GM12878 (cell line): ENCODE results near the gene ERVFRD-1. TPM values are rescaled to one million over a fixed set of nuclear protein-coding genes. Genes with fewer than 3 reads are reported as not detected.

Source experiments
- ATAC-seq: fragments of 200-7000 bp; cut with Tn5 transposase; 3 replicates; pipeline ENCODE4 v1.9.1; 2020; ENCODE audit warnings: mild to moderate bottlenecking, moderate library complexity
- BruUV-seq: library from RNA; stranded (reverse); fragments of 400-500 nt; replicated peaks from 2 replicates; lab custom pipeline; 2021; lab: Mats Ljungman, UMichigan
- CTCF ChIA-PET: fragments of 300-600 bp; sonication (Branson Sonifier 250); formaldehyde crosslinking; extraction: SDS; loops from one replicate; lab custom pipeline; 2021; ENCODE audit warnings: inconsistent platforms; lab: Yijun Ruan, JAX
- POLR2A ChIA-PET: fragments of 350-600 bp; formaldehyde crosslinking; extraction: SDS; loops from one replicate; lab custom pipeline; 2021; ENCODE audit warnings: inconsistent platforms; lab: Charles Lee
- RAD21 ChIA-PET: fragments of 300-600 bp; sonication (Branson Sonifier 250); formaldehyde crosslinking; loops from one replicate; lab custom pipeline; 2023; ENCODE audit warnings: antibody characterized with exemption; ENCODE audit not compliant: unreplicated experiment; lab: Charles Lee
- SMC1A ChIA-PET: fragments of 300-600 bp; sonication (Branson Sonifier 250); formaldehyde crosslinking; loops from one replicate; lab custom pipeline; 2023; ENCODE audit not compliant: unreplicated experiment, uncharacterized antibody; lab: Charles Lee
- DNase-seq: peaks from one replicate; pipeline ENCODE4 v3.0.0-alpha.2; 2011; ENCODE audit warnings: low read depth, low spot score
- FAIRE-seq: peaks from 3 replicates; lab custom pipeline; 2011; peaks lifted over from hg19 to GRCh38; lab: Jason Lieb, UNC
- H2AFZ ChIP-seq: 2 replicates; pipeline ENCODE4 v1.6.0; 2011; ENCODE audit warnings: low read depth, low read length, control low read depth; ENCODE audit not compliant: control insufficient read depth
- H3K27ac ChIP-seq: 2 replicates; pipeline ENCODE4 v1.5.1; 2011; ENCODE audit warnings: control low read depth; ENCODE audit not compliant: control insufficient read depth, insufficient read depth
- H3K27me3 ChIP-seq, 2 experiments: replicated peaks in 1 of 2; 2 replicates each; pipeline versions ENCODE4 v1.6.0 to v1.6.1; 2011; ENCODE audit warnings: low read length in 1 of 2; ENCODE audit not compliant: control insufficient read depth in 2 of 2, insufficient read depth in 2 of 2
- H3K36me3 ChIP-seq, 2 experiments: 2 replicates each; pipeline ENCODE4 v1.5.1; 2011; ENCODE audit warnings: low read length in 1 of 2; ENCODE audit not compliant: control insufficient read depth in 2 of 2, insufficient read depth in 2 of 2
- H3K4me1 ChIP-seq: 2 replicates; pipeline ENCODE4 v1.6.1; 2011; ENCODE audit warnings: mild to moderate bottlenecking, low read length, moderate library complexity, mixed read lengths; ENCODE audit not compliant: control insufficient read depth, insufficient read depth
- H3K4me2 ChIP-seq: 2 replicates; pipeline ENCODE4 v1.6.0; 2011; ENCODE audit warnings: control low read depth; ENCODE audit not compliant: control insufficient read depth, insufficient read depth
- H3K4me3 ChIP-seq: fragments of 200-600 bp; sonication (generic); 2 replicates; pipeline ENCODE4 v1.5.1; 2016
- H3K79me2 ChIP-seq: 2 replicates; pipeline ENCODE4 v1.6.0; 2011; ENCODE audit warnings: low read length; ENCODE audit not compliant: control insufficient read depth, insufficient read depth
- H3K9ac ChIP-seq: 2 replicates; pipeline ENCODE4 v1.8.0; 2011; ENCODE audit warnings: low read length, control low read depth, mixed read lengths; ENCODE audit not compliant: control insufficient read depth, insufficient read depth
- H3K9me3 ChIP-seq: replicated peaks from 3 replicates; pipeline ENCODE4 v1.5.1; 2011; ENCODE audit warnings: mild to moderate bottlenecking, low read length; ENCODE audit not compliant: control insufficient read depth, insufficient read depth
- H4K20me1 ChIP-seq: 2 replicates; pipeline ENCODE4 v1.6.0; 2011; ENCODE audit not compliant: control insufficient read depth, insufficient read depth
- BACH1 ChIP-seq: fragments of 450-650 bp; IDR thresholded peaks from 2 replicates; pipeline ENCODE4 v1.6.1; 2017; ENCODE audit warnings: mild to moderate bottlenecking, borderline replicate concordance
- CHD2 ChIP-seq: IDR thresholded peaks from 2 replicates; pipeline ENCODE4 v1.6.1; 2011; ENCODE audit warnings: low read depth, low read length, improper control_type of control experiment, borderline replicate concordance
- GABPA ChIP-seq: IDR thresholded peaks from 2 replicates; pipeline ENCODE4 v1.6.1; 2014; ENCODE audit warnings: antibody characterized with exemption, low read depth, mild to moderate bottlenecking, inconsistent platforms
- HDAC2 ChIP-seq: fragments of 200-600 bp; sonication (generic); IDR thresholded peaks from 2 replicates; pipeline ENCODE4 v1.6.1; 2017
- JUND ChIP-seq: IDR thresholded peaks from 2 replicates; pipeline ENCODE4 v1.6.1; 2012; ENCODE audit warnings: low read depth, mild to moderate bottlenecking, low read length, improper control_type of control experiment, moderate library complexity
- KDM1A ChIP-seq: fragments of 200-600 bp; sonication (generic); IDR thresholded peaks from 2 replicates; pipeline ENCODE4 v1.6.1; 2016; ENCODE audit warnings: borderline replicate concordance
- MAX ChIP-seq: IDR thresholded peaks from 2 replicates; pipeline ENCODE4 v1.6.1; 2012; ENCODE audit warnings: low read depth, low read length, improper control_type of control experiment
- NRF1 ChIP-seq: conservative IDR thresholded peaks from 2 replicates; pipeline ENCODE4 v1.6.1; 2011; ENCODE audit warnings: mild to moderate bottlenecking, low read depth, low read length, improper control_type of control experiment
- RAD21 ChIP-seq: IDR thresholded peaks from 2 replicates; pipeline ENCODE4 v1.6.1; 2011; ENCODE audit warnings: mild to moderate bottlenecking, low read depth, low read length, moderate library complexity; ENCODE audit not compliant: insufficient read depth
- REST ChIP-seq: IDR thresholded peaks from 2 replicates; pipeline ENCODE4 v1.6.1; 2012; ENCODE audit warnings: mild to moderate bottlenecking, low read depth, low read length
- RUNX3 ChIP-seq: IDR thresholded peaks from 2 replicates; pipeline ENCODE4 v1.6.1; 2012; ENCODE audit warnings: low read length, inconsistent platforms
- SIX5 ChIP-seq: IDR thresholded peaks from 2 replicates; pipeline ENCODE4 v1.6.1; 2011; ENCODE audit warnings: mild to moderate bottlenecking, low read depth, low read length, moderate library complexity; ENCODE audit not compliant: severe bottlenecking
- ZNF217 ChIP-seq: fragments of 450-650 bp; IDR thresholded peaks from 2 replicates; pipeline ENCODE4 v1.6.1; 2017; ENCODE audit warnings: antibody characterized with exemption, mild to moderate bottlenecking
- WGBS: methylation state at CpG from one replicate; pipeline ENCODE4 v1.1.6; 2016; ENCODE audit warnings: low lambda C conversion rate; ENCODE audit not compliant: insufficient replicate concordance, insufficient coverage; ENCODE audit errors: missing lambda C conversion rate; 5-methylcytosine and 5-hydroxymethylcytosine counted together
- in situ Hi-C: fragments of 300-500 bp; cut with MboI; formaldehyde crosslinking; loops from 9 replicates; pipeline ENCODE4 v1.14.3; 2018; ENCODE audit warnings: mixed read lengths
- intact Hi-C: fragments of 100-400 bp; cut with micrococcal nuclease; formaldehyde crosslinking; loops from one replicate; pipeline ENCODE4 v1.14.2; 2022; ENCODE audit not compliant: unreplicated experiment
- polyA plus RNA-seq, 11 experiments: library from polyadenylated mRNA; depleted of rRNA in 4 of 11; unstranded in 6 of 11; stranded (reverse) in 5 of 11; fragments of >200 nt; fragmentation: Nextera tagmentation in 4 of 11; fragmentation: Illumina TruSeq in 1 of 11; extraction: Ambion mirVana in 4 of 11; extraction: Trizol in 1 of 11; gene quantifications; 1 replicate in 1 of 11; 2 replicates in 10 of 11; pipeline versions ENCODE4 v1.2.1 to v1.2.3, GENCODE V29; 2011 to 2016; ENCODE audit warnings: inconsistent platforms in 2 of 11, missing spikeins in 2 of 11, low read depth in 1 of 11
- total RNA-seq, 4 experiments: library from RNA; depleted of rRNA in 3 of 4; stranded (reverse); fragments of >200 nt in 3 of 4; fragmentation: Illumina TruSeq in 1 of 4; extraction: Trizol in 1 of 4; gene quantifications; 2 replicates each; pipeline versions ENCODE4 v1.2.1 to v1.2.3, GENCODE V29; 2013 to 2021
- TF ChIP-seq, protein P1 (sequence below): fragments of 450-650 bp; conservative IDR thresholded peaks from 2 replicates; pipeline ENCODE4 v1.6.1; 2017; ENCODE audit warnings: mild to moderate bottlenecking, moderate library complexity

ERVFRD-1 gene
- total and polyA plus RNA-seq, 10 of the 15 experiments (the other 5 are each of a cell fraction or from before 2014, with no cell fraction given): 0.03 to 0.11 (median 0.07) TPM; not detected in 7

DNA sequence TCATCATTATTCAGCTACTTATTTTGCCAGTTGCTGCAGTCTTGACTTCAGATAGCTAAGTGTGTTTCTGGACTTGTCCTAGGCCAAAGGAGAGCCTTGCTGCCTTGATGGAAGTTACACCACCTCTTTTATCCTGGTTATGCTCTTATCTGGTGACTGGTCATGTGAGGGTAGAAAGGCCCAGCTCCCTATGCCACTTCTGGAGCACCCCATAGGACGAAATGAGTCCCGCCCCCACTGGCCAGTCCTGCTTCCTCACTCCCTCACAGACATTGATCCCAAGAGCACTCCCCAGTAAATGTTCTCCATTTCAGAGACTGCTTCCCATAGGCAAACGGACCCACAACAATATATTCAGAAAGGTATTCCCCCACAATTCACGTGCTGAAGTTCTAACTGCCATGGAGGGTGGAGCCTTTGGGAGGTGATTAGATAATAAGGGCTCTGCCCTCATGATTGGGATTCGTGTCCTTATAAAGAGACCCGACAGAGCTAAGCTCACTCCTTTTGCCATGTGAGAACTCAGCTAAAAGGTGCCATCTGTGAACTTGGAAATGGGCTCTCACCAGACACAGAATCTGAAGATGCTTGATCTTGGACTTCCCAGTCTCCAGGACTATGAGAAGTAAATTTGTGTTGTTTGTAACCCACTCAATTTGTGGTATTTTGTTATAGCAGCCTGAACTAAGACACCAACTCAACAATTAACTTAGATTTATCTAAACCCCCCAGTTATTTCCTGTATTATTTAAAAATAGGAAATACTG lies 45.9 kb downstream of the ERVFRD-1 start (continued):
- TF ChIP-seq BACH1 (no peak), RUNX3 (no peak), RAD21 (no peak), KDM1A (no peak), NRF1 (no peak)
- TF ChIP-seq, protein P1, sequence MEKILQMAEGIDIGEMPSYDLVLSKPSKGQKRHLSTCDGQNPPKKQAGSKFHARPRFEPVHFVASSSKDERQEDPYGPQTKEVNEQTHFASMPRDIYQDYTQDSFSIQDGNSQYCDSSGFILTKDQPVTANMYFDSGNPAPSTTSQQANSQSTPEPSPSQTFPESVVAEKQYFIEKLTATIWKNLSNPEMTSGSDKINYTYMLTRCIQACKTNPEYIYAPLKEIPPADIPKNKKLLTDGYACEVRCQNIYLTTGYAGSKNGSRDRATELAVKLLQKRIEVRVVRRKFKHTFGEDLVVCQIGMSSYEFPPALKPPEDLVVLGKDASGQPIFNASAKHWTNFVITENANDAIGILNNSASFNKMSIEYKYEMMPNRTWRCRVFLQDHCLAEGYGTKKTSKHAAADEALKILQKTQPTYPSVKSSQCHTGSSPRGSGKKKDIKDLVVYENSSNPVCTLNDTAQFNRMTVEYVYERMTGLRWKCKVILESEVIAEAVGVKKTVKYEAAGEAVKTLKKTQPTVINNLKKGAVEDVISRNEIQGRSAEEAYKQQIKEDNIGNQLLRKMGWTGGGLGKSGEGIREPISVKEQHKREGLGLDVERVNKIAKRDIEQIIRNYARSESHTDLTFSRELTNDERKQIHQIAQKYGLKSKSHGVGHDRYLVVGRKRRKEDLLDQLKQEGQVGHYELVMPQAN: no peak

- Histone ChIP-seq H3K79me2 (no peaks in the 10 kb centered on the region), H3K4me1 (no peaks in the 10 kb centered on the region), H3K27me3 (no peaks in the 10 kb centered on the region)
- no peak for FAIRE-seq
- TF ChIP-seq REST (no peak), ZNF217 (no peak), GABPA (no peak), SIX5 (no peak), JUND (no peak), HDAC2 (no peak), MAX (no peak), CHD2 (no peak)
- TF ChIP-seq, all 136 proteins: peak for 0
- POLR2A ChIA-PET: interaction anchor here (0.7 kb wide), 2 partner anchors 65 to 368 kb away, joined by 3 read pairs; no protein-coding TSS in a partner anchor
- ATAC-seq (no peak), DNase-seq (no peak)
- no peak overlapping the region for H3K9ac ChIP-seq
- no TSS peak for BruUV-seq
- 64% methylated on average over 3 of the region's 3 CpGs for WGBS
- H3K9me3 ChIP-seq: no peaks in the 10 kb centered on the region
- H3K4me3 ChIP-seq: no peak overlapping the region
- H4K20me1 ChIP-seq: no peaks in the 10 kb centered on the region
- in situ Hi-C loops (loop anchor here (5.0 to 10.0 kb wide), 2 partner anchors 108 to 590 kb away; no protein-coding TSS in a partner anchor), intact Hi-C loops (loop anchor here (5.0 kb wide), 1 partner anchor 588 kb away; no protein-coding TSS in a partner anchor)
- H3K4me2 ChIP-seq: no peak overlapping the region
- SMC1A ChIA-PET: interaction anchor here (1.0 to 4.9 kb wide), 3 partner anchors 38 to 113 kb away, joined by 3 to 36 read pairs (median 4); no protein-coding TSS in a partner anchor
- RAD21 ChIA-PET: interaction anchor here (0.7 to 5.6 kb wide), 5 partner anchors 12 to 1734 kb away, joined by 3 to 28 read pairs (median 3); no protein-coding TSS in a partner anchor
- no peaks in the 10 kb centered on the region for H3K36me3 ChIP-seq
- H2AFZ ChIP-seq: no peak overlapping the region
- CTCF ChIA-PET: interaction anchor here (0.9 to 3.4 kb wide), 6 partner anchors 15 to 586 kb away, joined by 3 to 18 read pairs (median 6); no protein-coding TSS in a partner anchor
- H3K27ac ChIP-seq: no peak overlapping the region
These were observed 46.7 kb downstream of the ERVFRD-1 start for GRCh38 chr6:11064836-11065235.
